ENCODE data around the gene LLGL1. TPM values are rescaled to one million over a fixed set of nuclear protein-coding genes. Genes with fewer than 3 reads are reported as not detected.

The LLGL1 gene
- total and polyA plus RNA-seq, 10 of the 15 experiments (the other 5 are each of a cell fraction or from before 2014, with no cell fraction given): 0.02 to 9.2 (median 2.5) TPM

- ChIA-PET SMC1A (ENCODE audit: uncharacterized antibody, unreplicated experiment) (interaction anchor here (1.1 kb wide), 1 partner anchor 25 kb away, joined by 3 read pairs; no protein-coding TSS in a partner anchor), CTCF (interaction anchor here (1.2 kb wide), 1 partner anchor 83 kb away, joined by 3 read pairs; the partner anchor contains the start of gene MIEF2)
- BruUV-seq (replicated peaks): no TSS peak
These were observed 47.7 kb upstream of the LLGL1 start for GRCh38 chr17:18177722-18178121.

DNA sequence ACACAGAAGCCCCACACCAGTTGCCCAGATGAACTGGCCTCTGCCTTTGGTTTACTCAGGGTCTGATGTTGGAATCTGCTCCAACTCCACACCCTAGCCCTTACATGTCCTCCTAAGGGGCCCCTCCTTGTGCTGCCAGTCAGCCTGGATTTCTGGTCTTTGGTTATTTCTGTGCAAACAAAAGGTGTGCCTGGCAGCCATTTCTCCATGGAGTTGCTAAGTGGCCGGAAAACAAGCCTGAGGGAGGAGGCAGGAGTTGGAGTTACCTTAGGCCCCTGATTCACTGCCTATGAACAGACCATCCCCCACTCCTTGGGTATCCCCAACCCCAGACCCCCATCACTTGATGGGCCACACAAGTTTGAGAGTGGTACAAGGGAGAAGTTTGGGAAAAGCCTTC lies 46.2 kb upstream of the LLGL1 start:
- BruUV-seq (replicated peaks): no TSS peak
- H2AFZ ChIP-seq (ENCODE audit: control insufficient read depth, low read depth, low read length): no peak overlapping the region
- H3K27me3 ChIP-seq (replicated peaks in 1 of 2; ENCODE audit: control insufficient read depth in 2 of 2, insufficient read depth in 2 of 2, low read length in 1 of 2): no peaks in the 10 kb centered on the region
- H3K9ac ChIP-seq (ENCODE audit: control insufficient read depth, insufficient read depth, low read length): no peak overlapping the region
- POLR2A ChIA-PET: interaction anchor here (1.3 kb wide), 1 partner anchor 21 kb away, joined by 3 read pairs; no protein-coding TSS in a partner anchor
- SMC1A ChIA-PET (ENCODE audit: uncharacterized antibody, unreplicated experiment): interaction anchor here (1.5 kb wide), 1 partner anchor 37 kb away, joined by 5 read pairs; no protein-coding TSS in a partner anchor
- H3K4me3 ChIP-seq: no peak overlapping the region
- no peak for DNase-seq (ENCODE audit: low read depth, low spot score)
- WGBS (ENCODE audit: insufficient coverage, insufficient replicate concordance, low lambda C conversion rate, missing lambda C conversion rate): 0% methylated on average over 1 of the region's 1 CpG
- no peaks in the 10 kb centered on the region for H3K36me3 ChIP-seq (ENCODE audit: control insufficient read depth in 2 of 2, insufficient read depth in 2 of 2, low read length in 1 of 2)
- RAD21 ChIA-PET (ENCODE audit: unreplicated experiment): no interaction called here
- TF ChIP-seq ZZZ3 (IDR thresholded peaks at IDR 0.05; ENCODE audit: control insufficient read depth, insufficient read length, low read depth) (no peak), ETV6 (conservative IDR thresholded peaks at IDR 0.05 in 1 of 2, IDR thresholded peaks at IDR 0.05 in 1 of 2; ENCODE audit: borderline replicate concordance in 1 of 2, low read depth in 1 of 2) (no peak)
- TF ChIP-seq, protein P1, sequence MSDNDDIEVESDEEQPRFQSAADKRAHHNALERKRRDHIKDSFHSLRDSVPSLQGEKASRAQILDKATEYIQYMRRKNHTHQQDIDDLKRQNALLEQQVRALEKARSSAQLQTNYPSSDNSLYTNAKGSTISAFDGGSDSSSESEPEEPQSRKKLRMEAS (IDR thresholded peaks at IDR 0.05; ENCODE audit: low read depth, low read length): no peak
- H3K79me2 ChIP-seq (ENCODE audit: control insufficient read depth, insufficient read depth, low read length): peaks cover 7% of the 10 kb centered on the region
- in situ Hi-C loops (cut with MboI): no loop called here
- peaks cover 16% of the 10 kb centered on the region for H3K4me1 ChIP-seq (ENCODE audit: control insufficient read depth, insufficient read depth, low read length)
- intact Hi-C loops (cut with micrococcal nuclease; ENCODE audit: unreplicated experiment): no loop called here
- no peak overlapping the region for H3K27ac ChIP-seq (ENCODE audit: control insufficient read depth, insufficient read depth)
- FAIRE-seq: no peak
- H3K9me3 ChIP-seq (replicated peaks; ENCODE audit: control insufficient read depth, insufficient read depth, low read length): no peaks in the 10 kb centered on the region
- CTCF ChIA-PET: no interaction called here
- H3K4me2 ChIP-seq (ENCODE audit: control insufficient read depth, insufficient read depth): no peak overlapping the region
- ATAC-seq: no peak
- H4K20me1 ChIP-seq (ENCODE audit: control insufficient read depth, insufficient read depth): no peaks in the 10 kb centered on the region

More at GRCh38 chr17:18177722-18178121, 47.7 kb upstream of the LLGL1 start:
- Histone ChIP-seq H3K9ac (ENCODE audit: control insufficient read depth, insufficient read depth, low read length) (no peak overlapping the region), H3K4me3 (no peak overlapping the region), H3K27ac (ENCODE audit: control insufficient read depth, insufficient read depth) (no peak overlapping the region), H2AFZ (ENCODE audit: control insufficient read depth, low read depth, low read length) (no peak overlapping the region), H4K20me1 (ENCODE audit: control insufficient read depth, insufficient read depth) (no peaks in the 10 kb centered on the region), H3K4me1 (ENCODE audit: control insufficient read depth, insufficient read depth, low read length) (peaks cover 16% of the 10 kb centered on the region), H3K27me3 (replicated peaks in 1 of 2; ENCODE audit: control insufficient read depth in 2 of 2, insufficient read depth in 2 of 2, low read length in 1 of 2) (no peaks in the 10 kb centered on the region), H3K9me3 (replicated peaks; ENCODE audit: control insufficient read depth, insufficient read depth, low read length) (no peaks in the 10 kb centered on the region), H3K4me2 (ENCODE audit: control insufficient read depth, insufficient read depth) (no peak overlapping the region), H3K79me2 (ENCODE audit: control insufficient read depth, insufficient read depth, low read length) (peaks cover 2% of the 10 kb centered on the region; the same call in 1 of the 2 replicates), H3K36me3 (ENCODE audit: control insufficient read depth in 2 of 2, insufficient read depth in 2 of 2, low read length in 1 of 2) (no peaks in the 10 kb centered on the region)
- in situ Hi-C loops (cut with MboI) (no loop called here), intact Hi-C loops (cut with micrococcal nuclease; ENCODE audit: unreplicated experiment) (no loop called here)
- ATAC-seq (no peak), DNase-seq (ENCODE audit: low read depth, low spot score) (no peak), FAIRE-seq (no peak)
- TF ChIP-seq MTA3 (IDR thresholded peaks at IDR 0.05; ENCODE audit: borderline replicate concordance, low read length): no peak
- peak; percentile 68 for TF ChIP-seq BMI1 (IDR thresholded peaks at IDR 0.05; ENCODE audit: borderline replicate concordance)
- WGBS (ENCODE audit: insufficient coverage, insufficient replicate concordance, low lambda C conversion rate, missing lambda C conversion rate): 86% methylated on average over 8 of the region's 8 CpGs
- RAD21 ChIA-PET (ENCODE audit: unreplicated experiment): no interaction called here
- POLR2A ChIA-PET: no interaction called here

Data from GM12878 (cell line).